Measurements from ENCODE around the gene EIF6. TPM values are rescaled to one million over a fixed set of nuclear protein-coding genes. Genes with fewer than 3 reads are reported as not detected.

The EIF6 gene
- total RNA-seq, 1 experiment from 2014 or later: 255 TPM

GRCh38 chr20:35260426-35260825 lies 24.1 kb downstream of the EIF6 start:
- BruUV-seq (replicated peaks): no TSS peak
- Histone ChIP-seq H3K4me2 (no peak overlapping the region), H3K4me1 (replicated peaks; ENCODE audit: insufficient read depth) (peaks cover 14% of the 10 kb centered on the region), H4K20me1 (ENCODE audit: insufficient read depth) (no peaks in the 10 kb centered on the region), H3F3A (ENCODE audit: insufficient read depth, low read depth) (no peaks in the 10 kb centered on the region; the same call in 1 of the 2 replicates), H3K9me2 (ENCODE audit: insufficient read depth) (no peaks in the 10 kb centered on the region), H3K9me3 (ENCODE audit: insufficient read depth, low read depth) (no peaks in the 10 kb centered on the region), H3K27me3 (ENCODE audit: insufficient read depth, low read depth) (no peaks in the 10 kb centered on the region), H3K27ac (no peak overlapping the region), H3K79me2 (ENCODE audit: low read depth) (no peaks in the 10 kb centered on the region), H3K36me3 (ENCODE audit: low read depth) (no peaks in the 10 kb centered on the region), H2AFZ (no peak overlapping the region), H3K4me3 (no peak overlapping the region)
- TF ChIP-seq EZH2 (IDR thresholded peaks at IDR 0.05; ENCODE audit: low read depth): no peak
- TF ChIP-seq, protein P1, sequence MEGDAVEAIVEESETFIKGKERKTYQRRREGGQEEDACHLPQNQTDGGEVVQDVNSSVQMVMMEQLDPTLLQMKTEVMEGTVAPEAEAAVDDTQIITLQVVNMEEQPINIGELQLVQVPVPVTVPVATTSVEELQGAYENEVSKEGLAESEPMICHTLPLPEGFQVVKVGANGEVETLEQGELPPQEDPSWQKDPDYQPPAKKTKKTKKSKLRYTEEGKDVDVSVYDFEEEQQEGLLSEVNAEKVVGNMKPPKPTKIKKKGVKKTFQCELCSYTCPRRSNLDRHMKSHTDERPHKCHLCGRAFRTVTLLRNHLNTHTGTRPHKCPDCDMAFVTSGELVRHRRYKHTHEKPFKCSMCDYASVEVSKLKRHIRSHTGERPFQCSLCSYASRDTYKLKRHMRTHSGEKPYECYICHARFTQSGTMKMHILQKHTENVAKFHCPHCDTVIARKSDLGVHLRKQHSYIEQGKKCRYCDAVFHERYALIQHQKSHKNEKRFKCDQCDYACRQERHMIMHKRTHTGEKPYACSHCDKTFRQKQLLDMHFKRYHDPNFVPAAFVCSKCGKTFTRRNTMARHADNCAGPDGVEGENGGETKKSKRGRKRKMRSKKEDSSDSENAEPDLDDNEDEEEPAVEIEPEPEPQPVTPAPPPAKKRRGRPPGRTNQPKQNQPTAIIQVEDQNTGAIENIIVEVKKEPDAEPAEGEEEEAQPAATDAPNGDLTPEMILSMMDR (conservative IDR thresholded peaks at IDR 0.05): no peak
- intact Hi-C loops (cut with micrococcal nuclease; ENCODE audit: unreplicated experiment): no loop called here
- CTCF ChIA-PET: no interaction called here
- POLR2A ChIA-PET (ENCODE audit: unreplicated experiment): no interaction called here
- no peak for DNase-seq

DNA sequence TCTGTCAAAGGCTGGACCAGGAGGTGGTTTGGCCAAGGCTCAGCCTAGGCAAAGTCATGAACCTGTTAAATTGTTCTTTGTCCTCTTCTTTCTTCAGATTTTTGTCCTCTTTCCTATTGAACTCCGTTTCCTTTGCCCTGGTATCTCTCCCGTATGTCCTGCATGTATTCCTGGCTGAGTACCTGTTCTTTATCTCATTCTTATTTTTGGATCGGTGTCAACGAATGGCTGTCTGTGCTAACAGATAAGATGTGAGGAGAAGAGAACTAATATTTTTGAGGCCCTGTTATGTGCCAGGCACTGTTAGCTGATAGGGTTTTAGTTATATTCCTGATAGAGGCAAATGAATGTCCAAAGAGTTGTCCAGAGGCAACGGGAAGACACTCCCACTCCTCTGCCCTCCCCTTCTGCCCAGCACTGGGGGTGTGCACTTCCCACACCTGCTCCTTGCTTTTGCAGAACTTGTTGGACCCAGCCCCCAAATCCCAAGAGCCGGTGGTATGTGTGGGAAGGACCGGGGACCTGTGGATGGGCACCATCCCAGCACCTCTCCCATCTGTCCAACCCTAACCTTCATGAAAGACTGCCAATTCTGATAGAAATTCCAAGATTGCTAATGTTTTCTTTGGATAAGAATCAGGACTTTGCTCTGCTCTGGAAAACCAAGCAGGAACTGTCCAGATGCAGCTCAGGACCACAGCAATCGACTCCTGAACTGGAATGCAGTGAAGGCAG lies 27.2 kb downstream of the EIF6 start:
- no peak overlapping the region for H3K4me3 ChIP-seq
- no peak overlapping the region for H3K4me2 ChIP-seq
- TF ChIP-seq, protein P1 (conservative IDR thresholded peaks at IDR 0.05): no peak
- TF ChIP-seq EZH2 (IDR thresholded peaks at IDR 0.05; ENCODE audit: low read depth): no peak
- POLR2A ChIA-PET (ENCODE audit: unreplicated experiment): no interaction called here
- 0 out of 2 replicates have a peak, but pooled peaks cover 2% of the 10 kb centered on the region for H3F3A ChIP-seq (ENCODE audit: insufficient read depth, low read depth)
- no TSS peak for BruUV-seq (replicated peaks)
- H3K4me1 ChIP-seq (replicated peaks; ENCODE audit: insufficient read depth): no peaks in the 10 kb centered on the region
- no peak overlapping the region for H2AFZ ChIP-seq
- no peak for DNase-seq
- intact Hi-C loops (cut with micrococcal nuclease; ENCODE audit: unreplicated experiment): no loop called here
- H3K27ac ChIP-seq: no peak overlapping the region
- no peaks in the 10 kb centered on the region for H3K9me3 ChIP-seq (ENCODE audit: insufficient read depth, low read depth)
- no peaks in the 10 kb centered on the region for H3K27me3 ChIP-seq (ENCODE audit: insufficient read depth, low read depth)
- CTCF ChIA-PET: no interaction called here
- no peaks in the 10 kb centered on the region for H3K9me2 ChIP-seq (ENCODE audit: insufficient read depth)
- no peaks in the 10 kb centered on the region for H3K79me2 ChIP-seq (ENCODE audit: low read depth)
- H4K20me1 ChIP-seq (ENCODE audit: insufficient read depth): no peaks in the 10 kb centered on the region
- no peaks in the 10 kb centered on the region for H3K36me3 ChIP-seq (ENCODE audit: low read depth)

- Histone ChIP-seq H3K4me1 (replicated peaks; ENCODE audit: insufficient read depth) (no peaks in the 10 kb centered on the region), H3K27me3 (ENCODE audit: insufficient read depth, low read depth) (no peaks in the 10 kb centered on the region), H3K36me3 (ENCODE audit: low read depth) (no peaks in the 10 kb centered on the region), H4K20me1 (ENCODE audit: insufficient read depth) (no peaks in the 10 kb centered on the region), H3K79me2 (ENCODE audit: low read depth) (no peaks in the 10 kb centered on the region), H3F3A (ENCODE audit: insufficient read depth, low read depth) (0 out of 2 replicates have a peak, but pooled peaks cover 5% of the 10 kb centered on the region), H3K9me2 (ENCODE audit: insufficient read depth) (no peaks in the 10 kb centered on the region), H2AFZ (no peak overlapping the region), H3K27ac (no peak overlapping the region), H3K4me3 (no peak overlapping the region), H3K4me2 (no peak overlapping the region), H3K9me3 (ENCODE audit: insufficient read depth, low read depth) (no peaks in the 10 kb centered on the region)
- ChIA-PET CTCF (no interaction called here), POLR2A (ENCODE audit: unreplicated experiment) (interaction anchor here (0.6 kb wide), 1 partner anchor 544 kb away, joined by 4 read pairs; no protein-coding TSS in a partner anchor)
- no TSS peak for BruUV-seq (replicated peaks)
- no peak for DNase-seq
- no peak for TF ChIP-seq EZH2 (IDR thresholded peaks at IDR 0.05; ENCODE audit: low read depth)
- TF ChIP-seq, protein P1 (conservative IDR thresholded peaks at IDR 0.05): no peak
- intact Hi-C loops (cut with micrococcal nuclease; ENCODE audit: unreplicated experiment): no loop called here
Observed at GRCh38 chr20:35254448-35254999, 30.0 kb downstream of the EIF6 start.

Data from PC-9 (cell line).